A375 (cell line): Measurements from ENCODE around the gene APOH. TPM values are rescaled to one million over a fixed set of nuclear protein-coding genes. Genes with fewer than 3 reads are reported as not detected.

ENCODE experiments used
- small RNA-seq: library from RNA; depleted of rRNA; stranded (forward); fragments of <200 nt; gene quantifications from one replicate; pipeline ENCODE3, GENCODE V24; 2014
- total RNA-seq: library from RNA; depleted of rRNA; stranded (reverse); fragments of >200 nt; shearing (Covaris generic); gene quantifications from 2 replicates; pipeline ENCODE4 v1.2.3, GENCODE V29; 2014; rRNA removed

Gene APOH
- not detected in 2 replicates for total RNA-seq

GRCh38 chr17:66228887-66229782 is at the start of gene APOH:
APOH (minus strand) TSS chr17:66229415; CDS start chr17:66229379, 36 bp downstream.

GRCh38 chr17:66191593-66192377 is 37.4 kb downstream of the APOH start, which contains the start of gene CEP112:
CEP112 (minus strand) TSS chr17:66192133.

Small RNA genes within 50 kb of the gene (small RNA-seq; reads per million reads assigned to genes)
- 1.8 reads per million, percentile 71 among the genes with 10 or more reads in this experiment for gene RNA5SP444

Other genes starting within 250 kb of the APOH start
- 1.6 and 2.8 TPM in 2 replicates for gene CEP112, start 37.3 kb downstream of the APOH start, total RNA-seq
- gene PRKCA, start 73.2 kb upstream of the APOH start, total RNA-seq: 10.4 and 13.6 TPM in 2 replicates